Posterior vena cava (tissue), 2 donors: ENCODE measurements around the gene EPB41. TPM values are rescaled to one million over a fixed set of nuclear protein-coding genes. Genes with fewer than 3 reads are reported as not detected.

ENCODE experiments used
- DNase-seq: peaks from one replicate; pipeline ENCODE4 v3.0.0-alpha.2; 2020; ENCODE audit warnings: low spot score
- intact Hi-C, 2 donors: fragments of 100-400 bp; cut with DNase I; formaldehyde crosslinking; loops; one replicate each; pipeline versions ENCODE4 v1.14.1 to v1.14.2; 2022 to 2023
- total RNA-seq, 2 donors: library from RNA; stranded (reverse); fragmentation: NEBNext Ultra II Directional; extraction: Animal tissue kit (Norgen Biotek cat#: 25700); gene quantifications; one replicate each; pipeline ENCODE4 v1.2.1, GENCODE V29; 2021
- donor health status: DM: yes; HTN: yes; CAD: no.
- donor health status: DM: yes; HTN: yes; CAD: no.

Gene EPB41
- total RNA-seq, 2 donors from 2014 or later: 16.6 to 21.7 TPM

- no peak for DNase-seq
- intact Hi-C loops: loop anchor here in 1 of 2 donors (5.0 kb wide), 1 partner anchor 313 kb away; no protein-coding TSS in a partner anchor
Measured at GRCh38 chr1:28888915-28889314, 25.5 kb upstream of the EPB41 start.

- intact Hi-C loops: loop anchor here in 1 of 2 donors (5.0 kb wide), 1 partner anchor 313 kb away; no protein-coding TSS in a partner anchor
Measured at GRCh38 chr1:28889357-28889756, 25.0 kb upstream of the EPB41 start.

GRCh38 chr1:28890435-28890834, 23.9 kb upstream of the EPB41 start:
- intact Hi-C loops: no loop called here

More at GRCh38 chr1:28889357-28889756, 25.0 kb upstream of the EPB41 start:
- no peak for DNase-seq

GRCh38 chr1:28890836-28891235, 23.5 kb upstream of the EPB41 start:
- DNase-seq: no peak
- intact Hi-C loops: no loop called here

More at GRCh38 chr1:28890435-28890834, 23.9 kb upstream of the EPB41 start:
- DNase-seq: no peak

- no peak for DNase-seq
- intact Hi-C loops: no loop called here
Measured at GRCh38 chr1:28891256-28891655, 23.1 kb upstream of the EPB41 start.

- no peak for DNase-seq
- intact Hi-C loops: no loop called here
Measured at GRCh38 chr1:28893403-28894102, 20.8 kb upstream of the EPB41 start.

- intact Hi-C loops: loop anchor here in 1 of 2 donors (1.0 kb wide), 1 partner anchor 22 kb away; no protein-coding TSS in a partner anchor
- DNase-seq: no peak
Measured at GRCh38 chr1:28894785-28895184, 19.6 kb upstream of the EPB41 start.

- no peak for DNase-seq
- intact Hi-C loops: loop anchor here in 1 of 2 donors (1.0 kb wide), 1 partner anchor 24 kb away; no protein-coding TSS in a partner anchor
Measured at GRCh38 chr1:28895896-28896608, 18.3 kb upstream of the EPB41 start.

- DNase-seq: no peak
- intact Hi-C loops: no loop called here
Measured at GRCh38 chr1:28896609-28896986, 17.8 kb upstream of the EPB41 start.

GRCh38 chr1:28897789-28898188, 16.6 kb upstream of the EPB41 start:
- intact Hi-C loops: no loop called here

GRCh38 chr1:28898405-28898881, 15.9 kb upstream of the EPB41 start:
- peak; percentile 79 for DNase-seq
- intact Hi-C loops: no loop called here

More at GRCh38 chr1:28897789-28898188, 16.6 kb upstream of the EPB41 start:
- DNase-seq: no peak

GRCh38 chr1:28899267-28899666, 15.1 kb upstream of the EPB41 start:
- DNase-seq: peak; percentile 8
- intact Hi-C loops: no loop called here

GRCh38 chr1:28900562-28900961, 13.8 kb upstream of the EPB41 start:
- intact Hi-C loops: no loop called here
- no peak for DNase-seq

- DNase-seq: peak; percentile 9
- intact Hi-C loops: no loop called here
Measured at GRCh38 chr1:28902738-28903137, 11.6 kb upstream of the EPB41 start.

GRCh38 chr1:28905921-28906666, 8.3 kb upstream of the EPB41 start:
- intact Hi-C loops: no loop called here
- DNase-seq: peak; percentile 9

GRCh38 chr1:28909198-28909597, 5.2 kb upstream of the EPB41 start:
- intact Hi-C loops: no loop called here
- DNase-seq: no peak

GRCh38 chr1:28910379-28911115, 3.8 kb upstream of the EPB41 start:
- intact Hi-C loops: no loop called here
- no peak for DNase-seq

GRCh38 chr1:28913786-28914227, 562 bp upstream of the EPB41 start:
- intact Hi-C loops: no loop called here
- DNase-seq: no peak
